Panc1 (cell line): Measurements from ENCODE around the gene IGF2R.

Experiments used
- CTCF ChIP-seq: fragments of 450-650 bp; IDR thresholded peaks from 2 replicates; pipeline ENCODE4 v1.5.1; 2017; ENCODE audit warnings: mild to moderate bottlenecking
- POLR2AphosphoS5 ChIP-seq: IDR thresholded peaks from 2 replicates; pipeline ENCODE4 v1.6.1; 2012; ENCODE audit warnings: mild to moderate bottlenecking, low read depth, low read length, moderate library complexity

GRCh38 chr6:160057080-160057479 lies 88.2 kb downstream of the IGF2R start:
- TF ChIP-seq CTCF (no peak), POLR2AphosphoS5 (no peak)
